AG08396 (cell line): ENCODE measurements around the gene CRTAC1.
"Not testable (repeated sequence)": the region's sequence is repeated elsewhere in the genome, so short reads cannot be mapped to it uniquely, and the experiment has no call there.

Experiments used
- DNase-seq: peaks from one replicate; pipeline ENCODE4 v3.0.0; 2012; ENCODE audit warnings: low spot score, mixed read lengths

Gene CRTAC1

DNA sequence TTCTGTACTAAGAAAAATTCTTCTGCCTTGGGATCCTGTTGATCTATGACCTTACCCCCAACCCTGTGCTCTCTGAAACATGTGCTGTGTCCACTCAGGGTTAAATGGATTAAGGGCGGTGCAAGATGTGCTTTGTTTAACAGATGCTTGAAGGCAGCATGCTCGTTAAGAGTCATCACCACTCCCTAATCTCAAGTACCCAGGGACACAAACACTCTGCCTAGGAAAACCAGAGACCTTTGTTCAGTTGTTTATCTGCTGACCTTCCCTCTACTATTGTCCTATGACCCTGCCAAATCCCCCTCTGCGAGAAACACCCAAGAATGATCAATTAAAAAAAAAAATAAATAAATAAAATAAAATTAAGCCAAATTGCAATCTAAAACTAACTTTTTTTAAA lies 188.3 kb downstream of the CRTAC1 start:
- DNase-seq, result not testable (repeated sequence)

DNA sequence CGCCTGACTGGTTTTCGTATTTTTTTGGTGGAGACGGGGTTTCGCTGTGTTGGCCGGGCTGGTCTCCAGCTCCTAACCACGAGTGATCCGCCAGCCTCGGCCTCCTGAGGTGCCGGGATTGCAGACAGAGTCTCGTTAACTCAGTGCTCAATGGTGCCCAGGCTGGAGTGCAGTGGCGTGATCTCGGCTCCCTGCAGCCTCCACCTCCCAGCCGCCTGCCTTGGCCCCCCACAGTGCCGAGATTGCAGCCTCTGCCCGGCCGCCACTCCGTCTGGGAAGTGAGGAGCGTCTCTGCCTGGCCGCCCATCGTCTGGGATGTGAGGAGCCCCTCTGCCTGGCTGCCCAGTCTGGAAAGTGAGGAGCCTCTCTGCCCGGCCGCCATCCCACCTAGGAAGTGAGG lies 189.3 kb downstream of the CRTAC1 start:
- not testable (repeated sequence) for DNase-seq

DNA sequence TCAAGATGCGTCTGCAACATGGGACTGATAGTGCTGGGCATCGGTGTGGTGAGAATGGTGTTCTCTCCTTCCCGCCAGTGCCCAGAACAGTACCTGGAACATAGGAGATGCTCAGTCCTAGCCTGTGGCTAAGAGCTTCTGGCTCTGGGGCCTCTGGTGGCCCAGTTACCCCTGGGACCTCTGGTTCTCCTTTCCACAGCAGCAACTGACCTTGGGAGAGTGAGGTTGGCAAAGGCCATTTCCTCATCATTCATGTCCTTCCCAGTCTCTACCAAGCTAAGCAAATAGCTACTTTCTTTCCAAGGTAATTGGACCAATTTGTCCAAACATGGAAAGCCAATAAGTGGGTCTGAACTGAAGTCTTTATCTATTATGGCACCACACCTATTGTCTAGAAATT lies 192.3 kb downstream of the CRTAC1 start:
- no peak for DNase-seq

DNA sequence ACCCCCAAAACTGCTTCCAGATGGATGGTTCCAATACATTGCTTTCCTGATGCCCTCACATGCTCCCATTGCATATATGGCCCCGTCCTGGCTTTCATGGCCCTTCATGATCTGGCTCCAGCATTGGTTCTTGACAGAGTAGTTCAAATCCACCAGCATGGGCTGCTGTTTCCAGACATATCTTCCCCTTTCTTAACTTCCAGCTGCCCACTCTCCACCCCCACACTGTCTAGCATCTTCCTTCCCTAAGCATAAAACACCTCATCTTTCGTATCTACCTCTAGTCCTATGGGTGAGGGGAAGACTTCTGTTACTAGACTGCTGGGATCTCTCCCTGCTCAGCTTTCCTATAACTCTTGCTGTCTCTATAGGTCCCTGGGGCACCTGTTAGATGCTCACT lies 194.0 kb downstream of the CRTAC1 start:
- DNase-seq, result no peak

DNA sequence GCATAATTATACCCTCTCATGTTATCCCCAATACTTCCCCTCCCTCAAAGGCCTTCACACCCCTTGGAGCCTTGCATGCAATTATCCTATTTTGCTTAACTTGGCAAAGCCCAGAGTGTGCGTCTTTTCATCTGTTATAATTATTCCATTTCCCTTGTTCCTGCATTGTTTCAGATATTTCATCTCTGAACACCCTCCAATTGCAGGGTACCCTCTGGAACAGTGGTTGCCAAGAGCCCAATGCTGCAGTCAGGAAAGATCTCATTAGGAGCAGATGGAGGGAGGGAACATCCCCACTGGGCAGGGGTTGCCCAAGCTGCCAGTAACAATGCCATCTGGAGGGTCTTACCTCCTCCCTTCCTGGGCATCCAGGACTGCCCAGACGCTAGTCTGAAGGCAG lies 199.2 kb downstream of the CRTAC1 start:
- no peak for DNase-seq

DNA sequence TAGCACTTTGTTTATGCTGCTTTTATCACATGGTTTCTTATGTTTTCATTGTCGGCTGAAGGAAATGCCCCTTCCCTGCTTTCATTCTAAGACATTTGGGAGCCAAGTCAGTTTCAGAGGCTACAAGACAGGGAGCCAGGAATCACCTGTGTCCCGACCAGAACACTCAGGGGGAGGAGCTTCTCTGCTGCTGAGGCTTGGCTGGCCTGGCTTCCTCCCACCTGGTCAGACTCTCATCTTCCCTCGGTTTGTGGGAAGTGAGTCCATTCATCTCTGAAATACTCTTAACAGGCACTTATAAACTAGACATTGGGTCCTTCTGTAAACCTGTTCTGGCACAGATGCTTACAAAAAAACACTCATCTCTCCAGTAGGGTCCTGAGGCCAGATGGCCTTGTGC lies 200.4 kb downstream of the CRTAC1 start:
- no peak for DNase-seq

DNA sequence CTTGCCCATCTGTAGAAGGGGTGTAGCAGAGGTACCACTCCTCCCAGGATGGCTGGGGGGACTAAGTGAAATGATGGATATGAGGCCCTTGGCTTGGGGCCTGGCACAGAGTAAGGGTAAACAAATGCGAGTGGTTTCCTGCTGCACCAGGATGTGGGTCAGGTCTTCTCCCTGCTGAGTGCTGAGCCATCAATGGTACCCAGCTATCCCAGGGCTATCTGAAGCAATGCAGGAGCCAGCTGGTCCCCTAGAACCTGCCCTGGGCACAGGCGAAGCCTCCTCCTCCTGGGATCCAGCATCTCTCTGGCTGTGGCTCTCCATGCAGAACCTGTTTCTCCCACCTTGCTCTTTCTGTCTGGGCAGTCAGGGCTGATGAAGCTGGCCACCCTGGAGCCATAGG lies 201.7 kb downstream of the CRTAC1 start:
- DNase-seq, result no peak

DNA sequence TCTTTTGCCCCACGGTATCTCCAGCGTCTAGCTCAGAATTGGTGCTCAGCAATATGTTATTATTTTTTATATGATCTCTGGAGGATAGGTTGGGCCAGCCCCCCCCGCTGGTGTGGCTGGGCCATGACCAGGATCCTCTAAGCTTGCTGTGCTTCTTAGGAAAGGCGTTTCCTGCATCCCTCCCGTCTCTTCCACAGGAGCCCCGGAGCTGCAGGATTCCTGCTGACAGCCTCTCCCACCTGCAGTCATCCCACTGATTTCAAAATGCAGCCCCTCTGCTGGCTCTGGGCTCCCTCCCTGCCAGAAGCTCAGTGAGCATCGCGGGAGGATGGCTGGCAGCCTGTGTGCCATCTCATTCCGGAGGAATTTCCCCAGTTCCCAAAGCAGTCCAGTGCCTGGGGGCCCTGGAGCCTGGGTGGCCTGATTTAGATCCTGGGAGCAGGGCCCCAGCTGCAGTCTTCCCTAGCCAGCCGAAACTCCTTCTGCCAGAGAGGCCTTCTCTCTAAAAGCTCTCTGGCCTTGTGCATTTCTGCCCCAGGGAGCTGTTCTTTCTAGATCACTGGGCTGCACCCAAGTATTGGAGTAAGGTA lies 202.6 kb downstream of the CRTAC1 start:
- no peak for DNase-seq

DNA sequence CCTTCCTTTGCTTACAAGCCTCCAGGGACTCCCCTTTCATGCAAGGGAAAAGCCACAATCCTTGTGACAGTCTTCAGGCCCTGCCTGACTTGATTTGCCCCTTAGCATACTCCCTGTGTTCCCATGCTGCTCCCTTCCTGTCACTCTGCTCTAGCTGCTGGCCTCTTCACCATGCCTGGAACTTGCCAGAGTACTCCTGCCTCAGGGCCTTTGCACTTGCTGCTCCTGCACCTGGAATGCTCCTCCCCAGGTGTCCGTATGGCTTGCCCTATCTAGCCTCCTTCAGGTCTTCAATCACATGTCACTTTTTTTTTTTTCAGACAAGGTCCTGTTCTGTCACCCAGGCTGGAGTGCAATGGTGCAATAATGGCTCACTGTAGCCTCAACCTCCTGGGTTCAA lies 203.5 kb downstream of the CRTAC1 start:
- DNase-seq, result no peak

DNA sequence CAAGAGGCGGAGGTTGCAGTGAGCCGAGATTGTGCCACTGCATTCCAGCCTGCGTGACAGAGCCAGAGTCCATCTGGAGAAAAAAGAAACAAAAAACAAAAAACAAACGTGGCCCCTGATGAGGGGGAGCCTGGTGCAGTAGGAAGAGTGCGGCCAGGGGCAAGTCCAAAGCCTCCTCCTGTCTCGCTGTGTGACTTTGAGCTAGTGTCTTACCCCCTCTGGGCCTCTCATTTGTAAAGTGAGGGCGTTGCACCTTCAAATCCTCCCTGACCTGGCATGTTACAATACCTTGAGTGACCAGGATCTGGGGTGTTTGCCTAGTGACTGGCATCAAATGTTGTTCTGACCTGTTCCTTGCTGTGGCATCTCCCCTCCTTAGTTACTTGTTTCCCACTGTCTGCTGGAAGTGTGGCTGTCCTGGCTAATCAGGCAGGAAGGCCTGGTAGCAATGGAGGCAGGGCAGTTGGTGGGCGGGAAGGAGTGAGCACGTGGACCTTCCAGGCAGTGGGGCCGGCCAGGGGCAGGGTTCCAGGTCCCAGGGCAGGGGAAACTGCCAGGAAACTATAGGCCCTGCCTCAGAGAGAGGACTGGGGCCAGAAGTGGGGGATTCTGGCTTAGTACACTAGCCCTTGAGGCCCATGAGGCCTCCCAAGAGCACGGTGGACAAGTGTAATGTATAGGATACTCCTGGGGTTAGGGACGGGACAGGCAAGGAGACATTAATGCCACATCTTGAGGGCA lies 205.2 kb downstream of the CRTAC1 start:
- no peak for DNase-seq

DNA sequence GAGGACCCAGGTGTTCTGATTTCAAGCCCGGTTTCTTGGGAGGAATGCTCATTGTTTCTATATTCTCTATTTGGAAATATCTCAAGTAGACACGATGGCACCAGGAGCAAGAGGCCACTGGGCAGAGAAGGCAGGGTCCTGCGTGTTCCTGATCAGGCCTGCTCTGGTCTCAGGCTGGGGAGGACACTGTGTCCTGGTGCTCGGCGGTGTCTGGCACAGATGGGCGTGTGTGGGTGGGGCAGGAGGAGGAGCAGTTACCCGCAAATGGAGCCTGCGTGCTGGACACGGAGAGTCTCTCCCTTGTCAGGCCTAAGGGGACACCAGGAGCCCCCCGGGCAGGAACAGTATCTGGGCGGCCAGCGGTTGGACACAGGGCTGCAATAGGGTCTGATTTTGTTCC lies 206.7 kb downstream of the CRTAC1 start:
- DNase-seq, result no peak

DNA sequence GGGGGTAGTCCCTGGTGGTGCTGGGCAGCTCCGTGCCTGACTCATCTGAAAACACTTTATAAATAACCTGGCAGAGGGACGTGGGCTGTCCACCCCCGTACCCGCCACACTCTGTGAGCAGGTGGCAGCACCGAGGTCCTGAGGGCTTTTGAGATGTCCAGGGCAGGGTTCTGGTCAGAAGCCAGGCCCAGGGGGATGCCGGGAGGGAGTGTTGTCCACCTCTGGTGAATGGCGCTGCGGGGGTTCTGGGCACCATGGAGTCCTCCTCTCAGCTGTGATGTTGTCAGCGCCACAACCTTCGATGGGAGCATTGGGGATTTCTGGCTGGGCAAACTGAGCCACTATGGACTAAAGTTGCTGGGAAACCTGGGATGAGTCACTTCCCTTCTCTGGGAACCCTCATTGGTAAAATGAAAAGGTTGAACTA lies 208.1 kb downstream of the CRTAC1 start:
- DNase-seq, result no peak

DNA sequence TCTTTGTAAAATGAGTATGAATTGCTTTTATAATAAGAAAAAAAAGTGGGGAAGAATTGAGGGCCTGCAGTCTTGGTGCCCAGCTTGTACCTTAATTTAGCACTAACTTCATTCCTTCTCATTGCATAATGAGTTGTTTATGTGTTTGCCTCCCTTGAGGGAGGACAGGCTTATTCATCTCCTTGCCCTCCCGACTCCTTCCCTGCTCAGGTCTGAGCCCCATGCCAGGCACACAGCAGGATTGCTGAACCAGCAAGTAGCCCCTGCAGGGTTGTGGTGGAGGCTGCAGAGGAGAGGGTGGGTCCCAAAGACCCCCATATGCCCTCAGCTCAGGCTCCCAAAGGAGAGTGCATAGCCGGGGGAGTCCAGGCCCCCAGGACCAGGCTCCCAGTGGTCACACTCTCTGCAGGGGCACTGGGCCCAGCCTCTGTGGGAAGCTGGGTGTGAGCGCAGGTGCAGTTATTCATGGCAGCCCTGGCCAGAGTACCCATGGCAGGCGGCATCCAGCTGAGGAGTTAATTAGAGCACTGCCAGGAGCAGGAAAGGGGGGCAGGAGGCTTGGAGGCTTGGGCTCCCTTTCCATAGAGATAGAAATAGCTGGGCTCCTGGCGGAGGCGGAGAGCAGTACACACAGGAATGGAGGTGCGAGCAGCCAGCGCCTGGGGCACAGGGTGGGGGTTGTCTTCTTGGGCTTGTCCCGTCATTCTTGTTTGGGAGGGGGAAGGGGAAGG lies 208.9 kb downstream of the CRTAC1 start:
- DNase-seq, result no peak

DNA sequence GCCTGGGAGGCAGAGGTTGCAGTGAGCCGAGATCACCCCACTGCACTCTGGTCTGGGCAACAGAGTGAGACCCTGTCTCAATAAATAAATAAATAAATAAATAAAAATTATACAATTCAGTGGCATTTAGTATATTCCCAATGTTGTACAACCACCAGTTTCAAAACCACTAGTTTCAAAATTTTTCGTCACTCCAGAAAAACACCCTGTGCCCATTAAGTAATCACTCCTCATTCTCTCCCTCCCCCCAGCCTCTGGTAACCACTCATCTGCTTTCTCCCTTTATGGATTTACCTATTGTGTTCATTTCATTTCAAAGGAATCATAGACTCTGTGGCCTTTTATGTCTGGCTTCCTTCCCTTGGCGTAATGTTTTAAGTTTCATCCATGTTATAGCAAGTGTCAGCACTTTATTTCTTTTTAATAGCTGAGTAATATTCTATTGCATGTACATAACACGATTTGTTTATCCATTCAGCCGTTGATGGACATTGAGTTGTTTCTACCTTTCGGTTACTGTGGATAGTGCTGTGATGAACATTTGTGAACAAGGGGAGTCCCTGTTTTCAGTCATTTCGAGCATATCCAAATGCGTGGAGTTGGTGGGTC lies 210.2 kb downstream of the CRTAC1 start:
- DNase-seq, result no peak

DNA sequence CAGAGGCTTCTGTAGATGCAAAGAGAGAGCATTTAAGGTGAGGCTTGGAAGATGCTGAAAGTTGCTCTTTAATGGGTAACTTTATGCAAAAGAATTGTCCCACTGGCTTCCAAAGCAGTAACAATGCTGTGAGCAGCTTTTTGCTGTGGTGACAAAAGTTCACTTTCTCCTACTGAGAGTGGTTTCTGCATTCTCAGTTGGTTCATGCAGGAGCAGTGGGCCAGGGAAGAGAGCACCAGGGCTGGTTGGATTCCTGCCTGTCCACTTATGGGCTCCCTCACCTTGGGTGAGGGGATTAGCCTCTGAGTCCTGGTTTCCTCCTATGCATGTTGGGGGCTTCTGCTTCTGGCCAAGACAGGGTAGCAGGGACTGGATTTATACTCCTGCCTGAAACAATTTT lies 211.8 kb downstream of the CRTAC1 start:
- DNase-seq, result no peak

DNA sequence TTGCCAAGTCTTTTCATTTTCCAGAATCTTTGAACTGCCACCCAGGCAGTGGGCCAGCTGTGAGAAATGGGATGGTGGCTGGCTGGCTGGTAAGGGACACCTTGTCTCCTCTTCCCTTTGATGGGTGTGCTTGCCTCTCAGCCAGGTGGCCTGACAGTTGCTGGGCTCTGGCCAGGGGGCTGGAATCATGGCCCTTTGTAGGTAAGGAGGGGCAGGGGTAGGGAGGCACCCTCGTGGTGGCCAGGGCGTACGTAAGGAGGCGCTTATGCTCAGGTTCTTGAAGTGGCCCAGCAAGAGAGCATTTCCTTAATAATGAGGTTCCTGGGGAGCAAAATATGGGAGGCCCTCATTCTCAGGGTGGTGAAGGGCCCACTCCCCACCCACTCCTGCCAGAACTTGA lies 213.8 kb downstream of the CRTAC1 start:
- no peak for DNase-seq
